Duodenal mucosa (tissue), 2 donors: Measurements from ENCODE around the gene EYA2.

ENCODE experiments used
- H3K27ac ChIP-seq: one replicate; pipeline ENCODE4 v1.7.0; 2013; ENCODE audit warnings: low read depth, low read length
- H3K27me3 ChIP-seq, 2 donors: one replicate each; pipeline ENCODE4 v1.7.0; 2013; ENCODE audit warnings: low read length in 2 of 2, control low read depth in 1 of 2; ENCODE audit not compliant: insufficient read depth in 2 of 2, control insufficient read depth in 1 of 2
- H3K36me3 ChIP-seq, 2 donors: one replicate each; pipeline ENCODE4 v1.7.0; 2013; ENCODE audit warnings: low read length in 2 of 2, control low read depth in 1 of 2; ENCODE audit not compliant: insufficient read depth in 2 of 2, control insufficient read depth in 1 of 2
- H3K4me1 ChIP-seq, 2 donors: one replicate each; pipeline ENCODE4 v1.7.0; 2013; ENCODE audit warnings: low read length in 2 of 2, control low read depth in 1 of 2; ENCODE audit not compliant: insufficient read depth in 2 of 2, control insufficient read depth in 1 of 2
- H3K4me3 ChIP-seq, 2 donors: one replicate each; pipeline ENCODE4 v1.7.0; 2013; ENCODE audit warnings: low read length in 2 of 2, low read depth in 1 of 2
- H3K9ac ChIP-seq, 2 donors: one replicate each; pipeline ENCODE4 v1.7.0; 2013; ENCODE audit warnings: low read length in 2 of 2, low read depth in 1 of 2
- H3K9me3 ChIP-seq, 2 donors: one replicate each; pipeline ENCODE4 v1.7.0; 2013; ENCODE audit warnings: low read length in 2 of 2, control low read depth in 1 of 2; ENCODE audit not compliant: control insufficient read depth in 1 of 2

The EYA2 gene

GRCh38 chr20:46937533-46938226, 43.0 kb downstream of the EYA2 start:
- H3K9me3 ChIP-seq, result no peaks in the 10 kb centered on the region
- H3K27ac ChIP-seq, result no peak overlapping the region
- H3K4me1 ChIP-seq, result no peaks in the 10 kb centered on the region
- H3K27me3 ChIP-seq, result peaks cover 4 to 6% of the 10 kb centered on the region in 2 donors
- H3K36me3 ChIP-seq, result no peaks in the 10 kb centered on the region
- no peak overlapping the region for H3K4me3 ChIP-seq
- H3K9ac ChIP-seq, result no peak overlapping the region

GRCh38 chr20:46938434-46938833, 43.8 kb downstream of the EYA2 start:
- Histone ChIP-seq H3K9me3 (no peaks in the 10 kb centered on the region), H3K27ac (no peak overlapping the region), H3K4me3 (no peak overlapping the region), H3K27me3 (peaks cover 3 to 4% of the 10 kb centered on the region in 2 donors), H3K4me1 (no peaks in the 10 kb centered on the region), H3K9ac (no peak overlapping the region), H3K36me3 (no peaks in the 10 kb centered on the region)

GRCh38 chr20:46939031-46939965, 44.7 kb downstream of the EYA2 start:
- Histone ChIP-seq H3K4me1 (no peaks in the 10 kb centered on the region), H3K27ac (no peak overlapping the region)

GRCh38 chr20:46940616-46941015, 46.0 kb downstream of the EYA2 start:
- H3K36me3 ChIP-seq, result no peaks in the 10 kb centered on the region
- no peaks in the 10 kb centered on the region for H3K27me3 ChIP-seq
- no peak overlapping the region for H3K4me3 ChIP-seq
- H3K9me3 ChIP-seq, result no peaks in the 10 kb centered on the region
- H3K9ac ChIP-seq, result no peak overlapping the region
- no peak overlapping the region for H3K27ac ChIP-seq
- no peaks in the 10 kb centered on the region for H3K4me1 ChIP-seq

More at GRCh38 chr20:46939031-46939965, 44.7 kb downstream of the EYA2 start:
- H3K36me3 ChIP-seq, result no peaks in the 10 kb centered on the region
- no peak overlapping the region for H3K9ac ChIP-seq
- peaks cover 3 to 4% of the 10 kb centered on the region in 2 donors for H3K27me3 ChIP-seq
- no peaks in the 10 kb centered on the region for H3K9me3 ChIP-seq
- no peak overlapping the region for H3K4me3 ChIP-seq

- H3K9me3 ChIP-seq, result no peaks in the 10 kb centered on the region
These were observed 46.8 kb downstream of the EYA2 start for GRCh38 chr20:46941404-46941803.

GRCh38 chr20:46943861-46944591, 49.4 kb downstream of the EYA2 start:
- H3K9ac ChIP-seq, result no peak overlapping the region

More at GRCh38 chr20:46941404-46941803, 46.8 kb downstream of the EYA2 start:
- Histone ChIP-seq H3K9ac (no peak overlapping the region), H3K36me3 (no peaks in the 10 kb centered on the region), H3K4me1 (no peaks in the 10 kb centered on the region), H3K4me3 (no peak overlapping the region), H3K27me3 (no peaks in the 10 kb centered on the region), H3K27ac (no peak overlapping the region)

GRCh38 chr20:46945465-46945864, 50.8 kb downstream of the EYA2 start:
- no peaks in the 10 kb centered on the region for H3K27me3 ChIP-seq

More at GRCh38 chr20:46943861-46944591, 49.4 kb downstream of the EYA2 start:
- Histone ChIP-seq H3K4me3 (no peak overlapping the region), H3K27me3 (no peaks in the 10 kb centered on the region), H3K27ac (no peak overlapping the region), H3K9me3 (no peaks in the 10 kb centered on the region), H3K36me3 (no peaks in the 10 kb centered on the region), H3K4me1 (no peaks in the 10 kb centered on the region)

GRCh38 chr20:46946181-46946624, 51.6 kb downstream of the EYA2 start:
- no peak overlapping the region for H3K9ac ChIP-seq
- H3K9me3 ChIP-seq, result no peaks in the 10 kb centered on the region
- no peak overlapping the region for H3K27ac ChIP-seq
- no peak overlapping the region for H3K4me3 ChIP-seq
- no peaks in the 10 kb centered on the region for H3K36me3 ChIP-seq
- H3K27me3 ChIP-seq, result no peaks in the 10 kb centered on the region
- no peaks in the 10 kb centered on the region for H3K4me1 ChIP-seq

More at GRCh38 chr20:46945465-46945864, 50.8 kb downstream of the EYA2 start:
- Histone ChIP-seq H3K27ac (no peak overlapping the region), H3K4me1 (no peaks in the 10 kb centered on the region), H3K4me3 (no peak overlapping the region), H3K9me3 (no peaks in the 10 kb centered on the region), H3K36me3 (no peaks in the 10 kb centered on the region), H3K9ac (no peak overlapping the region)

- Histone ChIP-seq H3K27ac (no peak overlapping the region), H3K4me1 (no peaks in the 10 kb centered on the region)
These were observed 52.2 kb downstream of the EYA2 start for GRCh38 chr20:46946796-46947195.

More at GRCh38 chr20:46946796-46947195, 52.2 kb downstream of the EYA2 start:
- Histone ChIP-seq H3K36me3 (no peaks in the 10 kb centered on the region), H3K4me3 (no peak overlapping the region), H3K9ac (no peak overlapping the region), H3K9me3 (no peaks in the 10 kb centered on the region), H3K27me3 (no peaks in the 10 kb centered on the region)
